ENCODE data around the gene C1orf167.

C1orf167 gene

GRCh38 chr1:11720525-11720924 lies 41.5 kb upstream of the C1orf167 start:
- no peaks in the 10 kb centered on the region for H3F3A ChIP-seq (ENCODE audit: insufficient read depth)
- no peaks in the 10 kb centered on the region for H3K36me3 ChIP-seq (ENCODE audit: low read length)
- no peaks in the 10 kb centered on the region for H3K9me3 ChIP-seq (ENCODE audit: insufficient read depth, low read length)
- no peaks in the 10 kb centered on the region for H3K9me2 ChIP-seq (replicated peaks; ENCODE audit: insufficient read depth, low read length)
- TF ChIP-seq CTCF (IDR thresholded peaks at IDR 0.05; ENCODE audit: insufficient read depth, low read length, poor library complexity, severe bottlenecking) (no peak), EZH2phosphoT487 (conservative IDR thresholded peaks at IDR 0.05; ENCODE audit: low read length) (no peak)
- no peak overlapping the region for H3K4me3 ChIP-seq (ENCODE audit: insufficient read depth, low read length, poor library complexity, severe bottlenecking)
- H3K9ac ChIP-seq (ENCODE audit: low read length) = no peak overlapping the region
- no peaks in the 10 kb centered on the region for H3K79me2 ChIP-seq (ENCODE audit: insufficient read depth, low read length)
- H4K20me1 ChIP-seq (ENCODE audit: low read depth, low read length) = no peaks in the 10 kb centered on the region
- no peak overlapping the region for H3K4me2 ChIP-seq (ENCODE audit: low read depth, low read length, poor library complexity, severe bottlenecking)
- no peak overlapping the region for H3K27ac ChIP-seq (ENCODE audit: low read depth, low read length)
- H2AFZ ChIP-seq (ENCODE audit: low read depth, low read length, severe bottlenecking) = no peak overlapping the region
- no peaks in the 10 kb centered on the region for H3K27me3 ChIP-seq (ENCODE audit: low read length)

- no peak overlapping the region for H2AFZ ChIP-seq (ENCODE audit: low read depth, low read length, severe bottlenecking)
- no peak overlapping the region for H3K4me2 ChIP-seq (ENCODE audit: low read depth, low read length, poor library complexity, severe bottlenecking)
- no peak overlapping the region for H3K9ac ChIP-seq (ENCODE audit: low read length)
Observed at GRCh38 chr1:11721311-11721710, 40.7 kb upstream of the C1orf167 start.

GRCh38 chr1:11722538-11722937 lies 39.5 kb upstream of the C1orf167 start:
- no peak overlapping the region for H3K4me2 ChIP-seq (ENCODE audit: low read depth, low read length, poor library complexity, severe bottlenecking)
- TF ChIP-seq EZH2phosphoT487 (conservative IDR thresholded peaks at IDR 0.05; ENCODE audit: low read length) = no peak
- no peak for TF ChIP-seq CTCF (IDR thresholded peaks at IDR 0.05; ENCODE audit: insufficient read depth, low read length, poor library complexity, severe bottlenecking)
- H3F3A ChIP-seq (ENCODE audit: insufficient read depth) = no peaks in the 10 kb centered on the region
- H3K9me3 ChIP-seq (ENCODE audit: insufficient read depth, low read length) = no peaks in the 10 kb centered on the region
- H3K27me3 ChIP-seq (ENCODE audit: low read length) = no peaks in the 10 kb centered on the region
- H3K9me2 ChIP-seq (replicated peaks; ENCODE audit: insufficient read depth, low read length) = no peaks in the 10 kb centered on the region
- H3K79me2 ChIP-seq (ENCODE audit: insufficient read depth, low read length) = no peaks in the 10 kb centered on the region
- H3K9ac ChIP-seq (ENCODE audit: low read length) = no peak overlapping the region
- H3K4me3 ChIP-seq (ENCODE audit: insufficient read depth, low read length, poor library complexity, severe bottlenecking) = no peak overlapping the region
- no peak overlapping the region for H2AFZ ChIP-seq (ENCODE audit: low read depth, low read length, severe bottlenecking)
- no peaks in the 10 kb centered on the region for H4K20me1 ChIP-seq (ENCODE audit: low read depth, low read length)
- H3K36me3 ChIP-seq (ENCODE audit: low read length) = no peaks in the 10 kb centered on the region
- no peak overlapping the region for H3K27ac ChIP-seq (ENCODE audit: low read depth, low read length)

More at GRCh38 chr1:11721311-11721710, 40.7 kb upstream of the C1orf167 start:
- Histone ChIP-seq H3K36me3 (ENCODE audit: low read length) (no peaks in the 10 kb centered on the region), H3F3A (ENCODE audit: insufficient read depth) (no peaks in the 10 kb centered on the region), H3K4me3 (ENCODE audit: insufficient read depth, low read length, poor library complexity, severe bottlenecking) (no peak overlapping the region), H3K27me3 (ENCODE audit: low read length) (no peaks in the 10 kb centered on the region), H4K20me1 (ENCODE audit: low read depth, low read length) (no peaks in the 10 kb centered on the region), H3K27ac (ENCODE audit: low read depth, low read length) (no peak overlapping the region), H3K79me2 (ENCODE audit: insufficient read depth, low read length) (no peaks in the 10 kb centered on the region), H3K9me3 (ENCODE audit: insufficient read depth, low read length) (no peaks in the 10 kb centered on the region), H3K9me2 (replicated peaks; ENCODE audit: insufficient read depth, low read length) (no peaks in the 10 kb centered on the region)
- TF ChIP-seq EZH2phosphoT487 (conservative IDR thresholded peaks at IDR 0.05; ENCODE audit: low read length) = no peak
- no peak for TF ChIP-seq CTCF (IDR thresholded peaks at IDR 0.05; ENCODE audit: insufficient read depth, low read length, poor library complexity, severe bottlenecking)
